PC-9 (cell line): ENCODE data around the gene PCMTD2.
"Not testable (repeated sequence)": the region's sequence is repeated elsewhere in the genome, so short reads cannot be mapped to it uniquely, and the experiment has no call there.

Experiments
- EZH2 ChIP-seq: fragments of 200-600 bp; sonication (generic); IDR thresholded peaks from 2 replicates; pipeline ENCODE4 v1.8.0; 2017; ENCODE audit warnings: antibody characterized with exemption, low read depth
- TF ChIP-seq, protein P1 (sequence below): fragments of 200-600 bp; sonication (generic); conservative IDR thresholded peaks from 2 replicates; pipeline ENCODE4 v1.6.1; 2017; ENCODE audit warnings: mixed run types, antibody characterized with exemption, mild to moderate bottlenecking, moderate library complexity

DNA sequence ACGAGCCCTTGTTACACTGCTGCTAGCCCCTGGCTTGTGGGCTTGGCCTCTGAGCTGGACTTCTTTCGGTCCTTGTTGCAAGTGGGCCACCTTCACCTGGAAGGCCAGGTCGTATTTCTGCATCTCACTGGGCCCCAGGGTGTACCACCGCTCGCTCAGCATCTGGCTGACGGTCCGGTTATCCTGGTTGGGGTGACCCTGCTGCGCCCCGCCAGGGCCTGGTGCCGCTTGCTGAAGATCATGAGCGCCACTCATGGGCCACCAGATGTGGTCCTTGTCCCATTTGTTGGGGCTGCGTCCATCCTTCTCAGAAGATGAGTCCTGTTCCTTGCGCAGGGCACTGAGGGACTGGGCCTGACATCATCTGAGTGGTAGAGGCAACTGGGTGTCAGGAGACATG, 36.6 kb downstream of the PCMTD2 start:
- TF ChIP-seq, protein P1, sequence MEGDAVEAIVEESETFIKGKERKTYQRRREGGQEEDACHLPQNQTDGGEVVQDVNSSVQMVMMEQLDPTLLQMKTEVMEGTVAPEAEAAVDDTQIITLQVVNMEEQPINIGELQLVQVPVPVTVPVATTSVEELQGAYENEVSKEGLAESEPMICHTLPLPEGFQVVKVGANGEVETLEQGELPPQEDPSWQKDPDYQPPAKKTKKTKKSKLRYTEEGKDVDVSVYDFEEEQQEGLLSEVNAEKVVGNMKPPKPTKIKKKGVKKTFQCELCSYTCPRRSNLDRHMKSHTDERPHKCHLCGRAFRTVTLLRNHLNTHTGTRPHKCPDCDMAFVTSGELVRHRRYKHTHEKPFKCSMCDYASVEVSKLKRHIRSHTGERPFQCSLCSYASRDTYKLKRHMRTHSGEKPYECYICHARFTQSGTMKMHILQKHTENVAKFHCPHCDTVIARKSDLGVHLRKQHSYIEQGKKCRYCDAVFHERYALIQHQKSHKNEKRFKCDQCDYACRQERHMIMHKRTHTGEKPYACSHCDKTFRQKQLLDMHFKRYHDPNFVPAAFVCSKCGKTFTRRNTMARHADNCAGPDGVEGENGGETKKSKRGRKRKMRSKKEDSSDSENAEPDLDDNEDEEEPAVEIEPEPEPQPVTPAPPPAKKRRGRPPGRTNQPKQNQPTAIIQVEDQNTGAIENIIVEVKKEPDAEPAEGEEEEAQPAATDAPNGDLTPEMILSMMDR: not testable (repeated sequence)
- not testable (repeated sequence) for TF ChIP-seq EZH2
